Heart left ventricle (tissue), 13 donors: ENCODE data around the gene LAMA2.

ENCODE experiments used
- CTCF ChIP-seq, 12 donors: fragments of 200-600 bp; sonication (generic) in 4 of 12; IDR thresholded peaks; one replicate each; pipeline versions ENCODE4 v1.5.0 to v1.8.0; 2018 to 2022; ENCODE audit warnings: antibody characterized with exemption in 12 of 12, mild to moderate bottlenecking in 5 of 12
- POLR2A ChIP-seq, 2 donors: fragments of 450-650 bp; IDR thresholded peaks; one replicate each; pipeline ENCODE4 v1.6.1; 2017; ENCODE audit warnings: antibody characterized with exemption in 2 of 2, mild to moderate bottlenecking in 2 of 2, moderate library complexity in 2 of 2
- donor health status: ischemic (EF 13 %, LVEDD 7.1; RV severe dilation, severe dysfunction).
- donor health status: DM: no; HTN: yes; CAD: no.
- donor health status: DM: no; HTN: no; CAD: no.
- donor health status: ischemic (EF 25% LVEDD 6.9; RV normal size, moderate dysfunction).
- donor health status: ischemic (EF 25% LVEDD 5.7; RV mildly dilated, moderate dysfunction).
- donor health status: ischemic (EF 35%, LVEDD 5.7; RV mildly dilated, moderate dysfunction).
- donor health status: nonischemic (EF 11% LVEDD 7.7; RV severe dilation, severe dysfunction).
- donor health status: DM: yes; HTN: yes; CAD: no.
- donor health status: PGD.
- donor health status: ischemic (EF 29% LVEDD 5.4; RV normal size, mild dysfunction).
- donor health status: nonischemic (EF 23%, LVEDD 6.1; RV moderate dilation, normal function).

GRCh38 chr6:129207832-129208231 is 324.9 kb downstream of the LAMA2 start:
- TF ChIP-seq CTCF (IDR thresholded peaks at IDR 0.05) (no peak), POLR2A (IDR thresholded peaks at IDR 0.05) (no peak)
